Activated CD4-positive, CD25-positive, alpha-beta regulatory T cell (primary cell): ENCODE results near the gene SPTBN4.

Experiments used
- DNase-seq, 4 experiments: peaks; one replicate each; lab custom pipeline; 2025; lab: John Stamatoyannopoulos, UW

The SPTBN4 gene

GRCh38 chr19:40604647-40605215, 137.9 kb downstream of the SPTBN4 start:
- no peak for DNase-seq

GRCh38 chr19:40605216-40605971, 138.6 kb downstream of the SPTBN4 start:
- peak; percentile 64 to 69 (median 66) for DNase-seq

- no peak for DNase-seq
These were observed 140.8 kb downstream of the SPTBN4 start for GRCh38 chr19:40607311-40608239.

GRCh38 chr19:40608240-40608621, 141.4 kb downstream of the SPTBN4 start:
- no peak for DNase-seq

- DNase-seq = no peak
These were observed 142.2 kb downstream of the SPTBN4 start for GRCh38 chr19:40608957-40609356.

GRCh38 chr19:40609561-40610395, 143.0 kb downstream of the SPTBN4 start:
- DNase-seq = peak; percentile 54 to 86 (median 76)

- peak in 3 of 4 experiments; percentile 33 to 51 (median 50) for DNase-seq
These were observed 143.7 kb downstream of the SPTBN4 start for GRCh38 chr19:40610396-40611064.

- no peak for DNase-seq
These were observed 144.3 kb downstream of the SPTBN4 start for GRCh38 chr19:40611096-40611495.

- DNase-seq = no peak
These were observed 145.3 kb downstream of the SPTBN4 start for GRCh38 chr19:40611900-40612698.

GRCh38 chr19:40612831-40613689, 146.3 kb downstream of the SPTBN4 start:
- peak; percentile 36 to 62 (median 40) for DNase-seq

- peak; percentile 74 to 85 (median 82) for DNase-seq
These were observed 147.2 kb downstream of the SPTBN4 start for GRCh38 chr19:40613690-40614621.

- peak in 3 of 4 experiments; percentile 34 to 89 (median 79) for DNase-seq
These were observed 148.0 kb downstream of the SPTBN4 start for GRCh38 chr19:40614622-40615411.

- DNase-seq = no peak
These were observed 149.4 kb downstream of the SPTBN4 start for GRCh38 chr19:40616178-40616577.

GRCh38 chr19:40616941-40617340, 150.1 kb downstream of the SPTBN4 start:
- DNase-seq = no peak

- no peak for DNase-seq
These were observed 151.2 kb downstream of the SPTBN4 start for GRCh38 chr19:40617961-40618360.

- no peak for DNase-seq
These were observed 152.7 kb downstream of the SPTBN4 start for GRCh38 chr19:40619333-40620160.

- no peak for DNase-seq
These were observed 153.3 kb downstream of the SPTBN4 start for GRCh38 chr19:40620161-40620485.
